Measurements from ENCODE around the gene PTPRK.
"Not testable (repeated sequence)": the region's sequence is repeated elsewhere in the genome, so short reads cannot be mapped to it uniquely, and the experiment has no call there.

Gene PTPRK

GRCh38 chr6:127949251-127949650 lies 571.1 kb downstream of the PTPRK start:
- no peak for DNase-seq

DNA sequence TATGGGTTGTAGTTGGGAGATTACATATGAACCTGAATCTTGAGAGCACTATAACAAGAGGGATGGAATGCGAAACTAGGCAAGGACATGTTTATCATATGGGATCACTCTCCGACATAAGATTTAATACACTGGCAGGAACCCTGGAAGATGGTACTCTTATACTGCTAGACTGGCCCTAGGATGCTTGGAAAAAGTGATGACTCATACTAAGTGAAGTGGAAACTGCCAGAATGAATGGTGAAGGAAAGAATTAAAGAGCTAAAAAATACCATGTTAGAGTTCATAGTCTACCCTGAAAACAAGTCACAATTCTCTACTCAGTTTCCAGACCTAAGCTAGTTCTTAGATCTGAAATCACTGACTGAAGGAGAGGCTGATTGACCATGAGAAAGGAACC lies 574.0 kb downstream of the PTPRK start:
- no peak for DNase-seq

- no peak for DNase-seq
These were observed 574.8 kb downstream of the PTPRK start for GRCh38 chr6:127945434-127946097.

DNA sequence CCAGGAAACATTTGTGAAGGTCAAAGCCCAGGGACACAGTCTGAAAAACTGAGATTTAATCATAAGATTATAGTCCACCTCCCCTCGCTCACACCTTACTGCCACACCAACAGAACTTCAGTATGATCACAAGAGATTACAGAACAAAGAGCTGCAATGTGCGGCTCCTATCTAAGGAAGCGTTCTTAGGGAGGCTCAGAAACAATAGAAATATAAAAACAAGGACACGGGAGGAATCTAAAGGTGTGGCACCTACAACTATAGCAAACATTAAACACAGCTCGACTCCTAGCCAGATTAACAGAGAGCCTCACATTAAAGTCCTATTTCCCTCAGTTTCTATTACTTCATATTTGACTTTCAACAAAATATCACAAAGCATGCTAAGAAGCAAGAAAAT lies 579.2 kb downstream of the PTPRK start:
- no peak for DNase-seq

DNA sequence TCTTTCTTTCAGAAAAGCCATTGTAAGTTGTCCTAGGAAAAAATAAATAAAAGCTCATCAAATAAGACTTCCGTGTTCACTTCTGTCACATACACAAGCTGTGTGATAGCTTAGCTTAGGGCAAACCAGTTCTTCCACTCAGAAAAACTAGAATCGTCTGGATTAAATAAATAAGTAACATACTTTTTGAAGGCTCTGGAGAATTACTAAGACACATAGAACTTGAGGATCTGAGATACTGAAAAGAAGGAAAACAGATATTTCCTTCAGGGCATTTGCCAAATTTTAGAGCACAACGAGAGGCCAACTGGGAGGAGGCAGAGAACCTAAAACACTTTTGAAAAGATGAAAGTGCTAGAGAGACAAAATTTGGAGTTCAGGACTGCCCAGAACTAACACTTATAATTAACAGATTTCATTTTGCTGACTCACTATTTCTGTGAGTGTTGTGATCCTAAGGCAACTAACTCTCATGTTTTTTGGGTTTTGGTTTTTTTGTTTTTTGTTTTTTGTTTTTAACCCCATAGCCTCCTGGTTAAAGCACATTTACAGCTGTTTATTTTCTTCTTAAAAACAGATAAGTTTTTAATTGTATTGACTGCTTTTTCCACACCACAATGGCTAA lies 580.8 kb downstream of the PTPRK start:
- no peak for DNase-seq

GRCh38 chr6:127938701-127939100 lies 581.7 kb downstream of the PTPRK start:
- DNase-seq = peak in 2 of 4 experiments; percentile 24 to 33

GRCh38 chr6:127937747-127938146 lies 582.7 kb downstream of the PTPRK start:
- DNase-seq = peak in 1 of 4 experiments; percentile 5

- DNase-seq = no peak
These were observed 583.3 kb downstream of the PTPRK start for GRCh38 chr6:127937102-127937501.

DNA sequence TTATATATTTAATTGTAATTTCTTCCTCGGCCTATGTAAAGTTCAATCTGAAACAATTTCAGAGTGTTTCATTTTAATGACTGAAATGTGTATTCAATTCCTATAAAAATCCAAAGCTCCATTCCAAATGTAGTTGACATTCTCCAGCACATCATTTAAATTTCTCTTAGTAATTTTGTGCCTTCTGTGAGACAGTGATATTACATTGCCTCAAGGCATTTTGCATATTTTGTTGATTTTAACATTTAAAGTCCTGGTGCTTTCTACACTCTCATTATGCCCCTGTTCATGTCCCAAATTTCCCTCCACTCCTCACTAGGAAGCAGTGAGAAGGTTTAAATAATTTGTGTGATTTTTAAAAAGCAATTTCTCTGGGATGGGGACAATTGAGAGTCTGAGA lies 585.4 kb downstream of the PTPRK start:
- no peak for DNase-seq

DNA sequence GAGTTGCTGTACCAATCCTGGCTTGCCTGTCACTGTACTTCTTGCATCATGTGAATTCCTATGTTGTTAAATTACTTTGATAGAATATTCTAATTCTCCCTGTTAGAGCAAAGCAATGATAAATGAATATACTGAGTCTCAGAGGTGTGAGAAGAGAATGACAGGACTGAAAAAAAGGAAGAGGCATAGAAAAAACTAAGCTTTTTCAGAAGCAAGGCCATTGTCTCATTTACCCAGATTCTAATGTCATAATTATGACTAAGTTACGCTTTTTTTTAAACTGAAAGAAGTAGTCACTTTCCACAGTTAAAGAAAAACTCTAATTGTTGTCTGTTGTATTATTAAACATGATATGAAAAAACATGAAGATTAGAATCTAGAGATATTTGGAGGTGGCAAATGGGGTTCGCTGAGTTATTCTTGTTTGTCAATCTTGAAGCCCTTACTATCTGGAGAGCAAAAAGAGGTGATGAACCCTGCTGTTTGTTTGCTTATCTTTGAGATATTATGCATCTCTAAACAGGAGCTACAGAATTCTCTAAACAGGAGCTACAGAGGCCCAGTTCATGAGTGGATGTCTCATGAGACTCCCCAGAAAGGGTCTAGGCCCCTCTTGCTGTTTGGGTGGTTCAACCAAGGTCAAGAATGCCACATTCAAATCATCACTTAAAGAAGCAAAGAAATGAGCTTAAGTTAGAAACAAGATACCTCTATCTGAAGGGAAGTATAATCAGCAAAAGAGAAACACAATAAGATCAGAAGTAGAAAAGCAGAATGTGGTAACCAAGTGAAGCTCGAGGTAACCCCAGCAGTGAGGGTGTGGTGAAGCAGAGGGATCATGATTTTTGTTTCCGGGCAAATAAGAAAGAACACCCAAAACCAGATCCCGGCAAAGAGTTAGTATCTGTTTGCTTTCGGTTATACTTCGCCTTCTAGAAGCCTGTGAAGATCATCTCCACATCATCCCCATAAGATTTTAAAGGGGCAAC lies 586.3 kb downstream of the PTPRK start:
- no peak for DNase-seq

- DNase-seq = no peak
These were observed 587.3 kb downstream of the PTPRK start for GRCh38 chr6:127933137-127933536.

- DNase-seq = no peak
These were observed 587.7 kb downstream of the PTPRK start for GRCh38 chr6:127932708-127933107.

GRCh38 chr6:127926441-127926840 lies 594.0 kb downstream of the PTPRK start:
- DNase-seq = not testable (repeated sequence)

DNA sequence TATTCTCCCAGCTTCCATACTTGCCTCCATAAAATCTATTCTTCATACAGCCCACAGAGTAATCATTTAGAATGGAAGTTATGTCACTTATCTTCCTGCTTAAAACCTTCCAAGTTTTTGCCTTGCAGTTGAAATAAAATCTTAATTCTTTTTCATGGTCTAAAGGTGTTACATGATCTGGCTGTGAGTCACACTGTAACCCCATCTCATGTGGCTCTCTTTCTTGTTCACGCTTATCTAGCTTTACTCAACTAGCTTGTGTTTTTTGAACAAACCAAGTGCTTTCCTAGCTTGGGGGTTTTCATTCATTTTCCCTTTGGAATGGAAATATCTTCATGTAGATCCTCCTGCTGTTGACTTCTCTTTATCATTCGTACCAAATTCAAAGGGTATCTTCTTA lies 596.0 kb downstream of the PTPRK start:
- no peak for DNase-seq

- DNase-seq = no peak
These were observed 596.4 kb downstream of the PTPRK start for GRCh38 chr6:127924031-127924430.

DNA sequence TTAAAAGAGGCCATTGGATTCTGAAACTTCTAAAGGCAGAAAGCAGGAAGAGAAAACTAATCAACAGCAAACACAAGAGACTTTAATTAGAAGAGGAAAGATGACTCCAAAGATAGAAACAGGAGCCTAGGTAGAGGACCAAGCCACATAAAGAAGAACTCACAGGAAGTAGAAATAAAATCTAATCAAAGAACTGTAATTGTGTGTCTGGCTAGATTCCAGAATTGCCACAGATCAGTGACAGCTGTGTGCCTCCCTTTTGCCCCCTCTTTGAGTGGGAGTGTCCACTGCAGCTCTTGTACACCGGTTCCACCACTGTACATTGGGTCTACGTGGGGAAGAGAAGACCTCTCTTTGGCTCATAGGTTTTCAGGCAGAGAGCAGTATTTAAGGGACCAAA lies 597.3 kb downstream of the PTPRK start:
- no peak for DNase-seq

- no peak for DNase-seq
These were observed 598.4 kb downstream of the PTPRK start for GRCh38 chr6:127921982-127922381.

GRCh38 chr6:127920804-127921203 lies 599.6 kb downstream of the PTPRK start:
- DNase-seq = no peak
